Heart right ventricle (tissue), 16 donors: ENCODE results near the gene SCYL2. TPM values are rescaled to one million over a fixed set of nuclear protein-coding genes. Genes with fewer than 3 reads are reported as not detected.
"Not testable (repeated sequence)": the region's sequence is repeated elsewhere in the genome, so short reads cannot be mapped to it uniquely, and the experiment has no call there.

Experiments
- ATAC-seq, 8 donors: fragments of 200-7000 bp; cut with Tn5 transposase; one replicate each; pipeline ENCODE4 v1.9.1; 2020; ENCODE audit warnings: mild to moderate bottlenecking in 8 of 8, moderate library complexity in 8 of 8, moderate number of reproducible peaks in 1 of 8
- DNase-seq, 2 donors: peaks; one replicate each; pipeline ENCODE4 v3.0.0-alpha.2; 2020
- H3K27ac ChIP-seq, 10 donors: fragments of 200-600 bp; sonication (generic) in 2 of 10; one replicate each; pipeline versions ENCODE4 v1.5.0 to v1.8.0; 2020 to 2022; ENCODE audit warnings: mild to moderate bottlenecking in 3 of 10
- H3K27me3 ChIP-seq, 7 donors: fragments of 200-600 bp; one replicate each; pipeline ENCODE4 v1.8.0; 2021 to 2022; ENCODE audit warnings: mild to moderate bottlenecking in 2 of 7
- H3K36me3 ChIP-seq, 9 donors: fragments of 200-600 bp; sonication (generic) in 1 of 9; one replicate each; pipeline versions ENCODE4 v1.5.0 to v1.8.0; 2020 to 2022; ENCODE audit warnings: mild to moderate bottlenecking in 2 of 9
- H3K4me1 ChIP-seq, 9 donors: fragments of 200-600 bp; sonication (generic) in 1 of 9; one replicate each; pipeline versions ENCODE4 v1.5.0 to v1.8.0; 2020 to 2022; ENCODE audit warnings: mild to moderate bottlenecking in 4 of 9
- H3K4me3 ChIP-seq, 10 donors: fragments of 200-600 bp; sonication (generic) in 2 of 10; one replicate each; pipeline versions ENCODE4 v1.5.0 to v1.8.0; 2020 to 2022; ENCODE audit warnings: mild to moderate bottlenecking in 7 of 10, moderate library complexity in 2 of 10
- H3K9me3 ChIP-seq, 11 donors: fragments of 200-600 bp in 10 of 11; sonication (generic) in 2 of 11; one replicate each; pipeline versions ENCODE4 v1.5.0 to v1.8.0; 2013 to 2022; ENCODE audit warnings: mild to moderate bottlenecking in 2 of 11, control low read depth in 1 of 11, moderate library complexity in 1 of 11
- CTCF ChIP-seq, 9 donors: fragments of 200-600 bp; sonication (generic) in 2 of 9; IDR thresholded peaks; one replicate each; pipeline versions ENCODE4 v1.5.0 to v1.8.0; 2021 to 2022; ENCODE audit warnings: antibody characterized with exemption in 9 of 9, mild to moderate bottlenecking in 5 of 9, moderate library complexity in 1 of 9
- WGBS, 2 donors: extraction: QIAGEN DNeasy Blood & Tissue Kit; methylation state at CpG; one replicate each; pipeline ENCODE4 v1.1.7; 2013; ENCODE audit warnings: inconsistent platforms in 1 of 2; 5-methylcytosine and 5-hydroxymethylcytosine counted together
- intact Hi-C, 10 donors: fragments of 100-400 bp; cut with DNase I; formaldehyde crosslinking; loops; one replicate each; pipeline versions ENCODE4 v1.11.1 to v1.14.2; 2022
- polyA plus RNA-seq, 2 donors: library from polyadenylated mRNA; stranded (reverse); fragments of 200-250 nt; gene quantifications; one replicate each; pipeline ENCODE4 v1.2.3, GENCODE V29; 2013
- total RNA-seq, 10 donors: library from RNA; stranded (reverse); fragmentation: NEBNext Ultra II Directional in 3 of 10; extraction: Animal tissue kit (Norgen Biotek cat#: 25700) in 3 of 10; gene quantifications; one replicate each; pipeline versions ENCODE4 v1.2.1 to v1.2.4, GENCODE V29; 2021 to 2023
- donor health status: Arrhythmogenic right ventricular cardiomyopathy.
- donor health status: ischemic (EF 13 %, LVEDD 7.1; RV severe dilation, severe dysfunction).
- donor health status: healthy with polysubstance abuse.
- donor health status: DM: no; HTN: yes; CAD: no.
- donor health status: DM: no; HTN: no; CAD: no.
- donor health status: ischemic (EF 25% LVEDD 6.9; RV normal size, moderate dysfunction).
- donor health status: ischemic (EF 25% LVEDD 5.7; RV mildly dilated, moderate dysfunction).
- donor health status: healthy.
- donor health status: DM: yes; HTN: yes; CAD: no.
- donor health status: Ischemic cardiomyopathy.
- donor health status: ischemic (EF 35%, LVEDD 5.7; RV mildly dilated, moderate dysfunction).
- donor health status: nonischemic (EF 11% LVEDD 7.7; RV severe dilation, severe dysfunction).
- donor health status: DM: yes; HTN: yes; CAD: no.
- donor health status: PGD.
- donor health status: ischemic (EF 29% LVEDD 5.4; RV normal size, mild dysfunction).
- donor health status: nonischemic (EF 23%, LVEDD 6.1; RV moderate dilation, normal function).

The SCYL2 gene
- total and polyA plus RNA-seq, 12 donors, result 9.5 to 40.0 (median 32.1) TPM

- intact Hi-C loops, result loop anchor here in 2 of 10 donors (5.0 to 10.0 kb wide), 2 partner anchors 33 to 55 kb away; no protein-coding TSS in a partner anchor
- no peak for TF ChIP-seq CTCF (IDR thresholded peaks at IDR 0.05)
- H3K27ac ChIP-seq, result no peak overlapping the region
- WGBS, 2 donors, result 78 to 92% methylated on average over 1 of the region's 1 CpG
- H3K9me3 ChIP-seq, result no peaks in the 10 kb centered on the region
- H3K4me3 ChIP-seq, result no peak overlapping the region
- DNase-seq, result no peak
- peaks cover 0 to 11% (median 6%) of the 10 kb centered on the region in 9 donors for H3K4me1 ChIP-seq
- no peak for ATAC-seq
- H3K36me3 ChIP-seq, result peaks cover 0 to 25% (median 11%) of the 10 kb centered on the region in 9 donors
- H3K27me3 ChIP-seq, result no peaks in the 10 kb centered on the region
These were observed 12.7 kb downstream of the SCYL2 start for GRCh38 chr12:100279607-100280244.

GRCh38 chr12:100284556-100284955, 17.6 kb downstream of the SCYL2 start:
- 95 to 97% methylated on average over 12 of the region's 12 CpGs for WGBS, 2 donors
- intact Hi-C loops, DNase-seq, H3K4me3 ChIP-seq, H3K9me3 ChIP-seq, ATAC-seq, H3K4me1 ChIP-seq, H3K27me3 ChIP-seq, H3K27ac ChIP-seq: not testable (repeated sequence)
- H3K36me3 ChIP-seq, result peaks cover 0 to 54% (median 11%) of the 10 kb centered on the region in 9 donors

- Histone ChIP-seq H3K27ac (no peak overlapping the region), H3K36me3 (peaks cover 0 to 70% (median under 1%) of the 10 kb centered on the region in 9 donors), H3K4me3 (no peak overlapping the region), H3K27me3 (no peaks in the 10 kb centered on the region), H3K4me1 (no peaks in the 10 kb centered on the region), H3K9me3 (no peaks in the 10 kb centered on the region)
- DNase-seq (no peak), ATAC-seq (no peak)
- intact Hi-C loops, result no loop called here
- 74 to 89% methylated on average over 5 of the region's 5 CpGs for WGBS, 2 donors
- TF ChIP-seq CTCF (IDR thresholded peaks at IDR 0.05), result no peak
These were observed 22.1 kb downstream of the SCYL2 start for GRCh38 chr12:100289038-100289437.

- TF ChIP-seq CTCF (IDR thresholded peaks at IDR 0.05), result no peak
- Histone ChIP-seq H3K36me3 (peaks cover 0 to 60% (median 0%) of the 10 kb centered on the region in 9 donors), H3K27me3 (no peaks in the 10 kb centered on the region), H3K9me3 (no peaks in the 10 kb centered on the region), H3K4me1 (no peaks in the 10 kb centered on the region), H3K4me3 (no peak overlapping the region), H3K27ac (no peak overlapping the region)
- intact Hi-C loops, result no loop called here
- WGBS, 2 donors, result 93 to 96% methylated on average over 3 of the region's 3 CpGs
- DNase-seq, result no peak
- no peak for ATAC-seq
These were observed 23.0 kb downstream of the SCYL2 start for GRCh38 chr12:100290016-100290415.

- DNase-seq, result no peak
- no peaks in the 10 kb centered on the region for H3K4me1 ChIP-seq
- no peak for ATAC-seq
- WGBS, 2 donors, result 98 to 100% methylated on average over 1 of the region's 1 CpG
- peaks cover 0 to 65% (median 8%) of the 10 kb centered on the region in 9 donors for H3K36me3 ChIP-seq
- H3K27ac ChIP-seq, result no peak overlapping the region
- H3K4me3 ChIP-seq, result no peak overlapping the region
- TF ChIP-seq CTCF (IDR thresholded peaks at IDR 0.05), result no peak
- no peaks in the 10 kb centered on the region for H3K27me3 ChIP-seq
- no peaks in the 10 kb centered on the region for H3K9me3 ChIP-seq
- intact Hi-C loops, result no loop called here
These were observed 26.0 kb downstream of the SCYL2 start for GRCh38 chr12:100293017-100293416.

- H3K27me3 ChIP-seq, ATAC-seq, intact Hi-C loops, DNase-seq, H3K9me3 ChIP-seq, H3K4me1 ChIP-seq, H3K27ac ChIP-seq, H3K4me3 ChIP-seq: not testable (repeated sequence)
- peaks cover 0 to 68% (median 16%) of the 10 kb centered on the region in 9 donors for H3K36me3 ChIP-seq
- 95 to 98% methylated on average over 4 to 19 of the region's 24 CpGs for WGBS, 2 donors
These were observed 27.4 kb downstream of the SCYL2 start for GRCh38 chr12:100294366-100294765.
